HG03108 (cell line): ENCODE data around the gene S1PR1.

Source experiments
- ATAC-seq: cut with Tn5 transposase; IDR thresholded peaks from one replicate; pipeline ENCODE4 v1.9.1; 2021; ENCODE audit warnings: moderate library complexity; ENCODE audit not compliant: unreplicated experiment

The S1PR1 gene

DNA sequence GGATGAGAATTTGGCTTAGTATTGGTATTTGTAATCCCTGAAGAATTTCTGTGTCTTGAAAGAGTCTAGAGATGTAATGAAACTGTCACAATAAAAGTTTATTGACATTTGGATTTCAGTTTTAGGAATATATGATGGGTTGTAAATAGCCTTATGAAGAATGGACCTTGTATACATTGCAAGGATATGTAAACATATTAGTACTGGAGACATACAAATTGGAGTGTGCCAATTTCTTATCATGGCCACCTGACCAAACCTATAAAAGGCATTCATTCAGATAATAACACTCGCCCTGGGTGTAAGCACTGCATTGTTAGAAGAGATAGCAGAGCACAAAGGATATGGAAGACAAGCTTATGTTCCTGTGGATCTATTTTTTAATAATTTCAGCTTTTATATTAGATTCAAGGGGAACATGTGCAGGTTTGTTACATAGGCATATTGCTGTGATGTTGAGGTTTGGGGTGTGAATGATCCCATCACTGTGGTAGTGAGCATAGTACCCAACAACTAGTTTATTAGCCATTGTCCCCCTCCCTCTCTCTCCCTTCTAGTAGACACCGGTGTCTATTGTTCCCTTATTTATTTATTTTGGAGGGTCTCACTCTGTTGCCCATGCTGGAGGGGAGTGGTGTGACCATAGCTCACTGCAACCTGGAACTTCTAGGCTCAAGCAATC is 8.6 kb downstream of the S1PR1 start:
- no peak for ATAC-seq

DNA sequence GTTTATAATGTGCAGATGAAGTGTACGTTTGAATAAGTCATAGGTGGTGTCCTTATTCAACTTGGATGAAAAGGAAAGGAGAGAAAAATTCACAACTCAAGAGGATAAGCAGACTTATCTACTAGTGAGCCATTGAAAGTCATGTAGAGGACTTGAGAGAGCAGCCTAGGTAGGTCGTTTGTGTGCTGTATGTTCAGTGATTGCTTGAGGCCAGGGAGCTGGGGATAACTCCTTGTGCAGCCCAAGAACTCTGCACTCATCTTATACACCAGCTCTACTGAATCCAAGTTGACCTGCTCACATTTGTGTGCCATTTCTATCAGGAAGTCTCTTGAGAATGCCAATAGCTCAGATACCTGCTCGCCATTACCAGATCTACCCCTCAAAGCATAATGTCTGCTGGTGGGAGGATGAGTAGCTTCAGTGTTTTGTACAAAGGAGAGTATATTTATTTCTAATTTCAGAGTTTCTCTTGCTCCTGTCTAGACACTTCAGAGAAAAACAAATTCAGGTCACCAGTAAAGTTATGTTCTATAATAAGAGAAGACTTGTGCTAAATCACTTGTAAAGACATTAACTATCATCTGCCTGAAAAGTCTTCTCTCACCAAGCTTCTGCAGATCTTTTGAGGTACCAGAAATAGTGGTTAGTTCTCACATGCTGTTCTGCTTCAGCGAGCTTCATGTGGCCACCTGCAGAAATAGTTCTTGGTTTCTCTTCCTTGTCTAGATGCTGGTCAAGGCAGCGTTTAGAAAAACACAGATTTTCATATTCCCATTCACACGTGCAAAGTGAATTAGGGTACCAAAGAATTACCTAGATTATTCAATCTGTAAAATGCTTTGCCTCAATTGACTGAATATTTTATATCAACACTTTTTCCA is 10.8 kb downstream of the S1PR1 start:
- peak; percentile 96 for ATAC-seq

DNA sequence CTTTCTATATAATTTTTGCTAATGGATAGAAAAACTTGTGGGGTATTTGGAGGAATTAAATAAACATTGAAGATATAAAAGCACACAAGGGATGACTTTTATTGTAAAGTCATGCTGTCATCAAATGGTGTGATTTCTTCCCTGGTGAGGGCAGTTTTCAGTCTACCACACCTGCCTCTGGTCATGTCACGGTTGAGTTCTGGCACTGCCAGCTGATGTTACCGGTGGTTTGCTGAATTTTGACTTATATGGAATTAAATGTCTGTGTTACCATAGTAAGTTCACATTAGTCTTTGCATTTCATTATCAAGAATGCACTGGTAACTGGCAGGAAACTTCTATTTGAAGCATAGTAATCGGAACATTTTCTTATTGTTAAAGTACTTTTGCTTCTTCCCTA is 13.4 kb downstream of the S1PR1 start:
- ATAC-seq = no peak

DNA sequence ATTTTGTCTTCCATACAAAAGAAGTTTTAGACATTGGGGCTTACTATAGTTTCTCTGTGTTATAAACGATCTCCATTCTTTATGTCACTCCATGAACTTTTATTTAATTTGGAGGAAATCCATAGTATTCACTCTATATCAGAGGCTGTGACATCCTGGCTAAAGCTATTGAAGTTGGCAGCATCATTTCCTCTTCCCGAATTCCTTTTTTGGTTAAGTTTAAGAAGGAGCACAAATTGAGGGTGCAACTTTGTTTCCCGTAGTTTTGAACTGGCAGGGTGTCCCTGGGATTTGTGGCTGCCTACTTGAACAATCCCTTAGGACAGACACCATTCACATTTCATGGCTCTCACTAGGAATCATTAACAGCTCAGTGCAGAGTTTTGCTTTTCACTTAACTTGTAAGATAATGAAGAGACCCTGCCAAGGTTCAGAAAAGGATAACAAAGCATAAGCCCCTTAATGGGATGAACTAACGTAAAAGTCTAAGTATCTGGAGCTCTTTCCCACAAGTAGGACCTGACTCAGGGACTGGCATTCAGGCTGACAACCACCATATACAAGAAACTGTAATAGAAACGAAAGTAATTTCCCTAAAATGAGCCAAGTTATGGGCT is 13.9 kb downstream of the S1PR1 start:
- no peak for ATAC-seq

DNA sequence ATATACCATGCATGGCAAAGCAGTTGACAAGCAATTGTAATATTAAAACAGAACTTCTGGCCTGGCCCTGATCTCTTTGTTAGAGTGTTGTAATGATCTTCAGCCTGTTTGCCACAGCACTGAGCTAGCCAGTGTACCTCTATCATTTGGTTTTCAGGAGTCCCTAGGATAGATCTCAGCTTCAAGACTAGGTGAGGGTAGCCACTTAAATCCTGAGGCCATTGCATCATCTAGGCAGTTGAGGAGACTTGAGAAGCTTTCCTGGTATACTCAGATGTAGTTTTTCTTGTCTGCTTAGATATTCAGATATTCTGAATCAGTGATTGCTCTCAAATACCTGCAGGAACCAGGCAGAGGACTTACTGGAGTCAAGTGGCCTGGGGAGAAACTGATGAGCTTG is 14.7 kb downstream of the S1PR1 start:
- ATAC-seq = no peak

DNA sequence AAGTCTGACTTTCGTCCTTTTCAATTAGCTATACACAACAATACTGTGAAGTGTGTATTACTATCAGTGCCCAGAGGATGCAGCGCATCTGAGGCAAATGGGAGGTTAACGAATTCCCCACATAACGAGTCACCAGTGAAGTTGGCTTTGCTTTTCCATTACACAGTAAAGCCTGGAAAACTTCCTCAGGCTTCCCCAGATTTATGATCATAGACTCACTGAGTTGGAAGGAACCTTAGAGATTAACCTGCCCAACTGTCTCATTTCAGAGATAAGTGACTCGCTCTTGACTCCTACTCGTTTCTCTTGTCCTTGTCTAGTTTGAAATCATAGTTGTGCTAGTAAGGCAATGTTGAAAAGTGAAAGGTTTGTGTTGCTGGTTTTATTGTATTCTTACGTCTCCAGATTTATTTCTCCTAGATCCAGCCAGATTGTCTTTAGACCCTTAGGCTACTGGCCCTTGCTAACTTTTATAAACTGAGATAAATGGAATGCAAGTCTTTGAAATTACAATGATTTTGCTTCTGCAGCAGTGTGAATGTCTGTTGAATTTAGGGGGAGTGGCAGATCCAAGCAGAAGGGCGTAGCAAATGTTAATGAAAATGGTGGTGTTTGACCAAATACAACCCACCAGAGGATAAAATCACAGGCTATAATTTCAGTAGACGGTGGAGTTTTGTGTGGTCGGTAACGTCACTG is 17.3 kb downstream of the S1PR1 start:
- no peak for ATAC-seq

DNA sequence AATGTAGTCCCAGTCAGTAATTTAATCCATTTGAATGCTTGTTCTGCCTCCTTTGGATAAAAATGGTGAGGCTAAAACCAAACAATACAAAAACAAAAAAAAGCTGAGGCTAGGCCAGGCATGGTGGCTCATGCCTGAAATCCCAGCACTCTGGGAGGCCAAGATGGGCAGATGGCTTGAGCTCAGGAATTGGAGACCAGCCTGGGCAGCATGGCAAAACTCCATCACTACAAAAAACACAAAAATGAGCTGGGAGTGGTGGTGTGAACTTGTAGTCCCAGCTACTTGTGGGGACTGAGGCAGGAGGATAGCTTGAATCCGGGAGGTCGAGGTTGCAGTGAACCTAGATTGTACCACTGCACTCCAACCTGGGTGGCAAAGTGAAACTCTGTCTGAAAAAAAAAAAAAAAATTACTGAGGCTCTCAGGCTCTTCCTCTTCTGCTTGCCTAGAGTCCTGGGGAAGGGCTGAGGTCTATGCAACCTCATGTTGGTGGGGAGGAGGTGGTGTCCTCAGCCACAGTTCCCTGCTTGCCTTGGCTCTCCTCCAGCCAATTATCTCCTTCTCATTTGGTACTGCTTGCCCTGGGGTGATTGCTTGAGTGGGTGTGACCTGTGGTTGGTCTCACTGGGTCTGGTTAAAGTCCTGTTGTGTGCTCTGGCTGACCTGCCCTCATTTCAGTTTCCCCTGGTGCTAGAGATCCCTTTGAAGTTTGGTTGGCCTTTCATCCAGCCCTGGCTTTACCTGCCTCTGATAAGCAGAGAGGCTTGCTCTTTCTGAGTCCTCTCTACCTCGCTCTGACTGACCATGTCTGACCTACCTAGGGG is 20.9 kb downstream of the S1PR1 start:
- ATAC-seq = peak; percentile 86

DNA sequence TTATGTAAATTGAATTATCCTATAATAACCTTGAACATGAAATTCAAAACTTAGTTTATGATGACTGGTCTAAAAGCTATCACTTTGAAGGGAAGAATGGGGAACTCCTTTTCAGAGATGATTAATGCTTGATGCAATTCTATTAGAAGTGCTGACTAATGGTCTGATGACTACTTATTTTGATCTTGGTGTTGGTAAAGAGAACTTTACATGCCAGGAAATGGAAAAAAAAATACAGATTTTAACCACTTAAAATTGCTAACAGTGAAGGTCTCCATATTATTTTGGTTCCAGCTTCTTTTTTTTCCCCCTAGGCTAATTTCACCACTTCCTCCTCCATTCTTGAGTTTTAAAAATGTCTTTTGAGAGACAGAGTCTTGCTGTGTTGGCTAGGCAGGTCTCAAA is 22.9 kb downstream of the S1PR1 start:
- ATAC-seq = no peak

DNA sequence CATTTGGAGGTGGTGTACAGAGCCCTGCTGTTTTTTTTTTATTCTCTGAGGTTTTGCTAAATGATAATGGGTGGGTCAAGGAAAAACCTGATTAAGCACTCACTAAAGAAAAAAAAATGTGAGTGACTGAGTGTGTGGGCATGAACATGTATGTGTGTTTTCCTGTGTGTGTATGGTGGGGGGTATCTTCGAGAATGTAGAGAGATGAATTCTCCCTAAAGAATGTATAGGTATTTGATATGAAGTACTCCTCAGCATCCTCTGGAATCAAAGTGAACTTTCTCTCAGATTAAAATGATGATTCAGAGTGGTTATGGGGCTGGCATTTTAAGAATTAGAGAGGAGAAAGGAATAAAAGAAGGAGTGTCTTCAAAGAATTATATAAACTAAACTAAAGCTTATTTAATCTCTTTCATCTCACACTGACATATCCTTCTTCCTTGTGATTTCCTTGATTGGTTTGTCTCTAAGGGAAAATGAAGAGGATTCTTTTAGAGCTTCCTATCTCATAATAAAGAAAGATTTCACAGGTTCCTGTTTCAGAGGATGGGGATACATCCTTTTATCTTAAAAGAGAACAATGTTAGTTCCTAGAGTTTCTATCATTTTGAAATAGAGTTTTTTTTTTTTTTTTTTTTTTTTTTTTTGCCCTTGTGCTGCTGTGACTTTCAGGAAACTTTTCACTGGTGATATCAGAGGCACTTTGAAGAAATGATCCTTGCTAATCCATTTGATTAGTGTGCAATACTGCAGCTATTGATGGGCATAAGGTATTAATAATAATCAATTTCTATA is 23.9 kb downstream of the S1PR1 start:
- ATAC-seq = no peak

DNA sequence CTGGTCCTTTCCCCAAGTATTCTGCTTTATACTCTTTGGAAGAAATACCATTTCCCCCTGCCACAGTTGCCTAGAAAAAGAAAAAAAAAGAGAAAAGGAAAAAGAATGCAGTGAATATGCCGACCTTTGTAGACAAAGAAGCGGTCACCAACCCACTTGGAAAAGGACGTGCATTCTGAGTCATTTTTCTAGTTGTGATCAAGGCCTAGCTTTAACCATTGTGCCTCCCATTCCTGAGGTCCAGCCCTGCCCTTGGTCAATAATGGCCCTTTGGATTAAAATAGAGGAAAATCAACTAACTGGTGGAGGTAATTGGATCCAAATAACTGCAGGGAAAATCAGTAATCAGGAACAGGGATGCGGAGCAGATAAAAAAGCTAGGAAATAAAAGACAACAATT is 24.8 kb downstream of the S1PR1 start:
- no peak for ATAC-seq

DNA sequence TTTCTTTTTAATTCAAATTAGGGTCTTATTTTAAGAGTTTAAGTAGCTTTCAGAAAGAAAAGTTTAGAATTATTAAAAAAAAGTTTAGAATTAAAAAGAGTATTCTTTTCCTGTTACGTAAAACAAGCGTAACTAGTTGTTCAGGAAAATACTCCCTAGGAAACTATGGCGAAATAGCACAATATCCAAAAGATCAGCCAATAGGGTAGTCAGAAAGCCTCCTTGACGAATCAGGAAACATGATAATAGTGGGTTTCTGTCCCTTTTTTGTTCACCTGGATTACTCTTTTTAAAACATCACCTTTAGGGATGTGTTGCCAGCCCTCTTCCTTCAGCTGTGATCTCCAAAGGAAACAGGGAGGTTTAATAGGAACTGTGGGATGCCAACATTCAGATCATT is 25.2 kb downstream of the S1PR1 start:
- no peak for ATAC-seq

DNA sequence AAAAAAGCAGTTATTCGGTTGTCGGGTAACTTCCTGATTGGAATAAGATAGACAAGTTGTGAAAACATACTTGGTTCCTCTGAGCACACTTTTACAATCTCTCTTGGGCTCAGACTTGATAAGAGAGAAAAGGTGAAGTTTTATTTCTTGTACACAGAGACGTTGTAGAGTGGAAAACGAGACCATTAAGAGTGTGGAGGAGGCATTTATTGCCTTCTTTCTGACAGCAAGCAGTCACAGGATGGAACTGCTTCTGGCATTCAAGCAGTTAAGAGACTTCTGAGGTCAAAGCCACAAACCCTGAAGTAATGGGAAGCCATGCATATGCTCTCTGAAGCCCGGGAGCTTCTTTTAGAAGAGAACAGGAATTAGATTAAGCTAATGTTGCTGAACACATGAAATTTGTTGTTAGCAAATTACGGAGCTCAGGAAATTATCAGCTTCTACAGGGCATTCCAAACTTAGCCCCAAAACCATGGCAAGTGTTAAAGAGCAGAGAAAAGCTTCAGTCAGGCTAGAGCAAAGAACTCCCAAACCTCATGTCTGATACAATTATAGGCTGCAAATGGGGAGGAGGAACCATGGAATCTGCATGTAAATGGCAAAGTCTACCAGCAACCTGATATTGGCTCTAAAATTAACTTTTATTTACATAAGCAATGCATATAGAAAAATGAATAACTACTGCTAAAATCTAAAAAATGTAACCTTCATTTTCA is 26.0 kb downstream of the S1PR1 start:
- peak; percentile 28 for ATAC-seq

DNA sequence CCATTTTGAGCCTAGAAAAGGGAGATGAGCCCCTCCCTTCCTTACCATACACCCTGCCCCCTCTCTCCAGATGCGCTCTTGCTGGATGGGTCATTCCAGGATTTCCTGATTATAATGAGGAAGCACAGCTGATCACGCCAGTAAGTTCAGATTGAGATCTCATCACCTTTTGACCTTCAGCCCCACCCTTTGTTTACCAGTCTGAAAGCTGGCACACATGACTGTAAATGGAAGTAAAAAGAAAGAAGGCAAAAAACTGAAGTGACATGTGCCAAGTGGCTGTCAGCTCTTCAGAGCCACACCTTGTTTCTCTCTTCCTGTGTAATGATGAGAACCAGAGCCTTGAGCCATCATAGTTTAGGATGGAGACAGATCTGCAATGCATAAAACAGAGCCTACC is 27.9 kb downstream of the S1PR1 start:
- ATAC-seq = no peak

DNA sequence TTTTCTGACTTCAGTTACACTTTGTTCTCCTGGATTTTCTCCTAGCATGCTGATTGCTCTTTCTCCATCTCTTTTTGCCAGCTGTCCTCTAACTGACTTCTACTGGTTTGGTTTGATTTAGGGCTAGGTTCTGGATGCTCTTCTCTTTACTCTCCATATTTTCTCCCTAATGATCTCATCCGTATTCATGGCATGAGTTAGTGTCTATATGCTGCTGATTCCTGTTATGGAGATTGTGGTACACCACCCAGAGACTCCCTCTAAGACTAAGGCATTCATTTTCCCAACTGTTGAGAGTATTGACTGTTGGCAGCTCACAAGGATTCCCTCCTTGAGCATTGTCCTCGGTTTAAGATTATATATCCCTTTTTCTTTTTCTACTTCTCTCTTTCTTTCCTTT is 28.9 kb downstream of the S1PR1 start:
- no peak for ATAC-seq

DNA sequence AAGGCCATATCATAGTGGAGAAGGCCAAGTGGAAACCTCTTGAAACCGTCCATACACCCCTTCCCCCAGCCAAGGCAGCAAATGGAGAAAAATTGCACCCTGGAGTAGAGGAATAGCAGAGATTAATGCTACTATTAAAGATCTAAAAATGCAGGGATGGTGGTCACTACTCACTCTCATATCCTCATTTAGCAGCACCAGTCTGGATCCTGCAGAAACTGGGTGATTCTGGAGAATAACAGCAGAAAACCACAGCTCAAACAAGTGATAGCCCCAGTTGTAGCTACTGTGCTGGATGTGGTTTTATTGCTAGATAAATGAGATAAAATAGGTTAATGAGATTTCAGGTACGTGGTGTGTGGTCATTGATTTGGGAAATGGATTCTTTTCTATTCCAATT is 30.3 kb downstream of the S1PR1 start:
- ATAC-seq = no peak

DNA sequence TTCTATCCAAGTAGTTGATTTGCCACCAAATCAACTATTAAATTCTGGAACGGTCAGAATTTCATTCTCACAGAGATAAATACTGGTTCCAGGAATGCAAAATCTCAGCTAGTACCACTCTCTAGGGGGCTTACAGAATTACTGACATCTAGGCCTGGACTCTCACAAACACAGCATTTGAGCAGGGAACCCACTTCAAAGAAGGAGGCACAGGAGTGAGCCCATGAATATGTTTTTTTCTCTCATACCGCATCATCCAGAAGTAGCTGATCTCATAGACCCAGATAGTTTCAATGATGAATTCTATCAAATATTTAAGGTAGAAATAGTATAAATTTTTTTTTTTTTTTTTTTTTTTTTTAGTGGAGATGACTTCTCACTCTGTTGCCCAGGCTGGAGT is 32.1 kb downstream of the S1PR1 start:
- no peak for ATAC-seq

DNA sequence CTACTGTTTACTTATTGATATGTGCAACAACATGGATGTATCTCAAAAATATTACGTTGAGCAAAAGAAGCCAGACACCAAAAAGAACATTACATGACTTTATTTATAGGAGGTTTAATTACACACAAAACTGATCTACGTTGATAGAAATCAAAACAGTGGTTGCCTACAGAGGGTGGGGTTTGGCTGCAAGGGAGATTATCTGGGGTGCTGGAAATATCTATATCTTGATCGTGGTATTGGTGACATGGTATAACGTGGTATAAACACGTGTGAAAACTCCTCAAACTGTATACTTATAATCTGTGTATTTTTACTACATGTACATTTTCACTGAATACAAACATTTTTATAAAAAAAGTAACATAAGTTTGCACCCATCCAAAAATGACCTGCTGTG is 38.9 kb downstream of the S1PR1 start:
- ATAC-seq = no peak

DNA sequence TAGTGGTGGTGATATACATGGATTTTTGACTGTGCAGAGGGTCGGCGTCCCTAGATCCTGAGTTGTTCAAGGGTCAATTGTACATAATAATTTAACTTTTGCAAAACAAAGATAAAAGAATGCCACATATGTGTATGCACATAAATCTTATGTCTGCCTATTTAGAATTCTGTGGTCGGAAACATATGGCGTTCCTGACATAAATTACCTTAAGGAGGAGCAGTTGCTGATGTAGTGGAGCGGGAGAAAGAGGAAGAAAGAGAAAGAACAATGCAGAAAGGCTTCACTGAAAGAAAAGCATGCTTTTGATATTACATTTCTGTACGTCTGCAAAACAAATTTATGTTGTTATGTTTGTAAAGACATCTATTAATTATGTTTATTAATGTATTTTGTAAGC is 40.0 kb downstream of the S1PR1 start:
- no peak for ATAC-seq

DNA sequence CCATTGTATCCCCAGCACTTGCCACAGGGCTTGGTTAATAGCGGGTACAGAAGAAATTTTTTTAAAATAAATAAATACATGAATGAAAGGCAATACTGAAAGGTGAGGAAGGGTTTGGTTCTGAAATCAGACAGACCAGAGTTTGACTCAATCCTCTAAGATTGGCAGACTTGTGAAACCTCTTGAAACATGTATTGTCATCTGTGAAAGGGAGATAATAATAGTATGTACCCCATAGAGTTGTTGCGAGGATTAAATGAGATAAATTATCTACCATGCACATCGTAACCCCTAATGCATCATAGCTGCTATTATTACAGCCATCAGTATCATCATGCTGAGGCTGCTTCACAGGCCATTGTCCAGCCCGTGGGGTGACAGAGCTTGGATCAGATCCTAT is 41.4 kb downstream of the S1PR1 start:
- ATAC-seq = no peak
